ENCODE data around the gene GNG13. TPM values are rescaled to one million over a fixed set of nuclear protein-coding genes. Genes with fewer than 3 reads are reported as not detected.

Gene GNG13
- total RNA-seq, 4 donors from 2014 or later, result not detected

GRCh38 chr16:782258-782657 is 18.3 kb downstream of the GNG13 start:
- Histone ChIP-seq H3K27ac (no peak overlapping the region), H3K4me1 (peaks cover 0 to 3% of the 10 kb centered on the region in 2 donors), H3K9me3 (no peaks in the 10 kb centered on the region), H3K36me3 (no peaks in the 10 kb centered on the region), H3K27me3 (no peaks in the 10 kb centered on the region), H3K4me3 (no peak overlapping the region)
- DNase-seq, result no peak
- intact Hi-C loops (cut with DNase I; ENCODE audit: low total_unique reads), result no loop called here
- TF ChIP-seq, protein P1, sequence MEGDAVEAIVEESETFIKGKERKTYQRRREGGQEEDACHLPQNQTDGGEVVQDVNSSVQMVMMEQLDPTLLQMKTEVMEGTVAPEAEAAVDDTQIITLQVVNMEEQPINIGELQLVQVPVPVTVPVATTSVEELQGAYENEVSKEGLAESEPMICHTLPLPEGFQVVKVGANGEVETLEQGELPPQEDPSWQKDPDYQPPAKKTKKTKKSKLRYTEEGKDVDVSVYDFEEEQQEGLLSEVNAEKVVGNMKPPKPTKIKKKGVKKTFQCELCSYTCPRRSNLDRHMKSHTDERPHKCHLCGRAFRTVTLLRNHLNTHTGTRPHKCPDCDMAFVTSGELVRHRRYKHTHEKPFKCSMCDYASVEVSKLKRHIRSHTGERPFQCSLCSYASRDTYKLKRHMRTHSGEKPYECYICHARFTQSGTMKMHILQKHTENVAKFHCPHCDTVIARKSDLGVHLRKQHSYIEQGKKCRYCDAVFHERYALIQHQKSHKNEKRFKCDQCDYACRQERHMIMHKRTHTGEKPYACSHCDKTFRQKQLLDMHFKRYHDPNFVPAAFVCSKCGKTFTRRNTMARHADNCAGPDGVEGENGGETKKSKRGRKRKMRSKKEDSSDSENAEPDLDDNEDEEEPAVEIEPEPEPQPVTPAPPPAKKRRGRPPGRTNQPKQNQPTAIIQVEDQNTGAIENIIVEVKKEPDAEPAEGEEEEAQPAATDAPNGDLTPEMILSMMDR (IDR thresholded peaks at IDR 0.05), result no peak
- TF ChIP-seq POLR2A (IDR thresholded peaks at IDR 0.05), result no peak

DNA sequence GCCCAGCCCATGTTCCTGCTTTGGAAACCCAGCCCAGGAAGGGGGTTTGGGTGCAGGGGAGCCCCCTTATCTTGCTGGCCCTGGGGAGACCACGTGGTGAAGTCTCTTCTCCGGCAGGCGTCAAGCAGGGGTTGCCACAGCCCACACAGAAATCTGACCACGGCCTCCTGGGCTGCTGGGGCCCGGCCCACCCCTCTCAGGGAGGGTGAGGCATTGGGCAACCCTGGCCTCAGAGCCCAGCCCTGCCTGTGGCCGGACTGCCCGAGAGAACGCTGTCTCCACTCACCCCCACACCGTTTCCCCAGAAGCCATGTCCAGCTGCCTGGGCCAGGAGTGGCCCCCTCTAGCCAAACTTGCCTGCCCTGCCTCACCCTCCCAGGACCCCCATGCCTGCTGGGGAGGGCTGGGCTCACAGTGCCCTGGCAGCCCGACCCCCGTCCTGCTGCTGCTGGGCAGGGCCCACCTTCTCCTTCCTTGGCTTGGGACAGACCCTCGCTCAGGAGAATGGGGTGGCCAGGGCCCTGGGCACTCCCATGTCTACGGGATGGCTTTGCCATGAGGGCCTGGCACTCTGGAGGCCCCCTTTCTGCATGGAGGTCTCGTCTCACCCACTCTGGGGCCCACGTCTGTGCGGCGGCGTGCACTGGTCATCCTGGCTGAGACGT is 19.1 kb downstream of the GNG13 start:
- H3K27me3 ChIP-seq, result no peaks in the 10 kb centered on the region
- intact Hi-C loops (cut with DNase I; ENCODE audit: low total_unique reads), result no loop called here

GRCh38 chr16:780296-780695 is 20.2 kb downstream of the GNG13 start:
- H3K27ac ChIP-seq, result no peak overlapping the region
- DNase-seq, result no peak
- TF ChIP-seq, protein P1 (IDR thresholded peaks at IDR 0.05), result no peak
- no peak for TF ChIP-seq POLR2A (IDR thresholded peaks at IDR 0.05)
- H3K9me3 ChIP-seq, result no peaks in the 10 kb centered on the region
- no peaks in the 10 kb centered on the region for H3K4me1 ChIP-seq
- no peak overlapping the region for H3K4me3 ChIP-seq
- no peaks in the 10 kb centered on the region for H3K27me3 ChIP-seq
- H3K36me3 ChIP-seq, result no peaks in the 10 kb centered on the region
- intact Hi-C loops (cut with DNase I; ENCODE audit: low total_unique reads), result no loop called here

More for the DNA sequence above, 19.1 kb downstream of the GNG13 start:
- Histone ChIP-seq H3K4me3 (no peak overlapping the region), H3K36me3 (no peaks in the 10 kb centered on the region), H3K27ac (no peak overlapping the region), H3K4me1 (no peaks in the 10 kb centered on the region), H3K9me3 (no peaks in the 10 kb centered on the region)
- no peak for DNase-seq
- TF ChIP-seq, protein P1 (IDR thresholded peaks at IDR 0.05), result no peak
- no peak for TF ChIP-seq POLR2A (IDR thresholded peaks at IDR 0.05)

DNA sequence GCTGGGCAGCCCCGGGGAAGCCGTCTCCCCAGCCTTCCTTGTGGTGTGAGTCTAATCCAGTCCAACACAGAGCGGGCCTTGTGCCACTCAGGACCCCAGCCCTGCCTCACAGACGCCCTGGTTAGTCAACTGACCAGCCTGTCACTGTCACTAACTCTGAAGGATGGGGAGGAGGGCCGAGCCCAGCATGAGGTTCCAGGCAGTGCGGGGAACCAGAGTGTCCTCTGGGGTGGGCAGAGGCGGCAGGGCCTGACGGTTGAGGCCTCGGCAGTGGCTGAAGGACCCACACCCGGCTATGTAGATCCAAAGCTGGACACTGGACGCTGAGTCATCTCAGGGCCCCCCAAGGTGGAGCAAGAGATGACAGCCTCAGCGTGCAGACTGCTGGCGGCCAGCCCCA is 21.0 kb downstream of the GNG13 start:
- TF ChIP-seq POLR2A (IDR thresholded peaks at IDR 0.05), result no peak
- TF ChIP-seq, protein P1 (IDR thresholded peaks at IDR 0.05), result no peak
- intact Hi-C loops (cut with DNase I; ENCODE audit: low total_unique reads), result no loop called here
- no peaks in the 10 kb centered on the region for H3K27me3 ChIP-seq

DNA sequence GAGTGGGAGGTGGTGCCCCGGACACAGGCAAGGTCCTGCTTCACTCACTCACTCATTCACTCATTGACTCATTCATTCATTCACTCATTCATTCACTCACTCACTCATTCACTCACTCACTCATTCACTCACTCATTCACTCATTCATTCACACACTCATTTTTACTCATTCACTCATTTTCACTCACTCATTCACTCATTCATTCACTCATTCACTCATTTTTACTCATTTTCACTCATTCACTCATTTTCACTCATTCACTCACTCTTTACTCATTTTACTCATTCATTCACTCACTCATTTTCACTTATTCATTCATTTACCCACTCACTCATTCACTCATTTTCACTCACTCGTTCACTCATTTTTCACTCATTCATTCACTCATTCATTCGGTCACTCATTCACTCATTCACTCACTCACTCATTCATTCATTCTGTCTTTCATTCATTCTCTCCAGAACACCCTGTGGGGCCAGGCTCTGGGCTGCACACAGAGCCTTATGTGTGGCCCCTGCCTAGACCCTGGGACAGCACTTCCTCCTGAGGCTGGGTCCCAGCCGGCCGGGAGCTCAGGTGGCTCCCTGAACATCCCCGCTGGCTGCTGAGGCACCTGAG is 21.5 kb downstream of the GNG13 start:
- Histone ChIP-seq H3K9me3 (no peaks in the 10 kb centered on the region), H3K27me3 (no peaks in the 10 kb centered on the region), H3K36me3 (no peaks in the 10 kb centered on the region), H3K4me1 (no peaks in the 10 kb centered on the region), H3K4me3 (no peak overlapping the region), H3K27ac (no peak overlapping the region)
- no peak for DNase-seq
- TF ChIP-seq, protein P1 (IDR thresholded peaks at IDR 0.05), result no peak
- TF ChIP-seq POLR2A (IDR thresholded peaks at IDR 0.05), result no peak
- intact Hi-C loops (cut with DNase I; ENCODE audit: low total_unique reads), result no loop called here

More for the DNA sequence above, 21.0 kb downstream of the GNG13 start:
- Histone ChIP-seq H3K27ac (no peak overlapping the region), H3K9me3 (no peaks in the 10 kb centered on the region), H3K36me3 (no peaks in the 10 kb centered on the region), H3K4me1 (no peaks in the 10 kb centered on the region), H3K4me3 (no peak overlapping the region)
- no peak for DNase-seq
